ENCODE data around the gene VWA8. TPM values are rescaled to one million over a fixed set of nuclear protein-coding genes. Genes with fewer than 3 reads are reported as not detected.

Gene VWA8
- total and polyA plus RNA-seq, 2 of the 8 experiments (the other 6 are each of a cell fraction or from before 2014, with no cell fraction given), result 5.9 to 19.6 TPM

DNA sequence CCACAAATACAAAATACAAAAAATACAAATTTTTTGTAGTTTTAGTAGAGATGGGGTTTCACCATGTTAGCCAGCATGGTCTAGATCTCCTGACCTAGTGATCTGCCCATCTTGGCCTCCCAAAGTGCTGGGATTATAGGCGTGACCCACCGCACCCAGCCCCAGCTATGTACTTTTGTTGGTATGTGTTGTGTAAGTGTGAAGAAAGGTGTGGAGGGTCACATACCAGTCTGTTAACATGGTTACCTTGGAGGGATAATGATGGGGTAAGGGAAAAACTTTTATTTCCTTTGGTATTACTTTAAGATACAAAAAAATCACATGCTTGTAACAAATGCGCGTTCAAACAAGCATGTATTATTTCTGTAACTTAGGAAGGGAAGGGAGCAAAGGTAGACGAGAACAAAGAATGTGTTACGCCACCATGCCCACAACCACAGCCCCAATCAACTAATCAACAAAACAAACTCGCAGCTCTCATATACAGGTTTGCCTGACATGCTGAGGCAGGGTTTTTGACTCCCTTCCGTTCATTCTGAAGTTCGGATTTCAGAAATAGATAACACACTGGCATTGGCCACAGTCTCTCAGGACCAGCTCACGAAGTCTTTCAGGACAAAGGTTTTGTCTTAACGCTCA lies 13.5 kb upstream of the VWA8 start:
- H3K4me2 ChIP-seq (ENCODE audit: insufficient read depth in 1 of 2, low read depth in 2 of 2, low read length in 2 of 2), result no peak overlapping the region
- no peak overlapping the region for H4K8ac ChIP-seq (ENCODE audit: extremely low read depth, insufficient read depth, low read length)
- H4K20me1 ChIP-seq (replicated peaks in 1 of 2; ENCODE audit: control insufficient read depth in 1 of 2, insufficient read depth in 2 of 2, low read length in 2 of 2), result no peaks in the 10 kb centered on the region
- H2BK15ac ChIP-seq (ENCODE audit: low read length), result no peak overlapping the region
- H3K4ac ChIP-seq (replicated peaks; ENCODE audit: insufficient read length, low read depth, low read length), result no peak overlapping the region
- no peak overlapping the region for H4K91ac ChIP-seq (replicated peaks; ENCODE audit: insufficient read length, low read length)
- H3K56ac ChIP-seq (replicated peaks; ENCODE audit: insufficient read length, low read depth, low read length), result no peak overlapping the region
- no peak overlapping the region for H4K5ac ChIP-seq (ENCODE audit: insufficient read length, low read depth, low read length)
- TF ChIP-seq RXRA (IDR thresholded peaks at IDR 0.05; ENCODE audit: insufficient read depth, low read depth, low read length) (no peak), CHD1 (IDR thresholded peaks at IDR 0.05; ENCODE audit: low read depth, low read length) (no peak), SIX5 (IDR thresholded peaks at IDR 0.05; ENCODE audit: low read depth, low read length) (no peak), TCF12 (IDR thresholded peaks at IDR 0.05; ENCODE audit: low read depth, low read length) (no peak), KDM5A (IDR thresholded peaks at IDR 0.05; ENCODE audit: low read length) (no peak), SP4 (IDR thresholded peaks at IDR 0.05; ENCODE audit: low read length) (no peak), ATF3 (IDR thresholded peaks at IDR 0.05; ENCODE audit: insufficient read depth, low read depth, low read length) (no peak), RAD21 (IDR thresholded peaks at IDR 0.05 in 1 of 2, conservative IDR thresholded peaks at IDR 0.05 in 1 of 2; ENCODE audit: low read depth in 2 of 2, low read length in 2 of 2) (no peak)
- TF ChIP-seq, protein P1, sequence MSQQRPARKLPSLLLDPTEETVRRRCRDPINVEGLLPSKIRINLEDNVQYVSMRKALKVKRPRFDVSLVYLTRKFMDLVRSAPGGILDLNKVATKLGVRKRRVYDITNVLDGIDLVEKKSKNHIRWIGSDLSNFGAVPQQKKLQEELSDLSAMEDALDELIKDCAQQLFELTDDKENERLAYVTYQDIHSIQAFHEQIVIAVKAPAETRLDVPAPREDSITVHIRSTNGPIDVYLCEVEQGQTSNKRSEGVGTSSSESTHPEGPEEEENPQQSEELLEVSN (IDR thresholded peaks at IDR 0.05), result no peak
- TF ChIP-seq, protein P2, sequence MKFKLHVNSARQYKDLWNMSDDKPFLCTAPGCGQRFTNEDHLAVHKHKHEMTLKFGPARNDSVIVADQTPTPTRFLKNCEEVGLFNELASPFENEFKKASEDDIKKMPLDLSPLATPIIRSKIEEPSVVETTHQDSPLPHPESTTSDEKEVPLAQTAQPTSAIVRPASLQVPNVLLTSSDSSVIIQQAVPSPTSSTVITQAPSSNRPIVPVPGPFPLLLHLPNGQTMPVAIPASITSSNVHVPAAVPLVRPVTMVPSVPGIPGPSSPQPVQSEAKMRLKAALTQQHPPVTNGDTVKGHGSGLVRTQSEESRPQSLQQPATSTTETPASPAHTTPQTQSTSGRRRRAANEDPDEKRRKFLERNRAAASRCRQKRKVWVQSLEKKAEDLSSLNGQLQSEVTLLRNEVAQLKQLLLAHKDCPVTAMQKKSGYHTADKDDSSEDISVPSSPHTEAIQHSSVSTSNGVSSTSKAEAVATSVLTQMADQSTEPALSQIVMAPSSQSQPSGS (IDR thresholded peaks at IDR 0.05; ENCODE audit: low read length), result no peak
- no peak overlapping the region for H2BK5ac ChIP-seq (ENCODE audit: low read depth, low read length)
- no peak overlapping the region; a peak in 1 of 7 replicates for H3K9ac ChIP-seq (replicated peaks in 1 of 4; ENCODE audit: extremely low read depth in 1 of 4, low read depth in 3 of 4, low read length in 3 of 4)
- H2AFZ ChIP-seq (ENCODE audit: low read length), result 0 out of 2 replicates have a peak overlapping the region, but pooled peaks have one; percentile 7
- H2BK20ac ChIP-seq (ENCODE audit: low read length), result no peak overlapping the region
- no peak overlapping the region for H2BK120ac ChIP-seq (replicated peaks; ENCODE audit: low read depth, low read length)
- 89% methylated on average over 11 of the region's 11 CpGs; no CpG with 5 or more reads in 1 of the 2 experiments for WGBS, 2 experiments (ENCODE audit: extremely low coverage in 1 of 2, insufficient coverage in 1 of 2, insufficient read length in 1 of 2, insufficient replicate concordance in 2 of 2, low coverage in 1 of 2, low lambda C conversion rate in 2 of 2, missing lambda C conversion rate in 1 of 2)
- no peak overlapping the region for H2AK5ac ChIP-seq (ENCODE audit: low read depth, low read length)
- H3K4me1 ChIP-seq (replicated peaks in 1 of 4; ENCODE audit: control insufficient read depth in 3 of 4, insufficient read depth in 4 of 4, low read length in 3 of 4), result peaks cover 5 to 11% (median 10%) of the 10 kb centered on the region in 4 experiments
- no peaks in the 10 kb centered on the region for H3K23me2 ChIP-seq (ENCODE audit: low read depth, low read length)
- ChIA-PET CTCF (ENCODE audit: partially characterized antibody) (interaction anchor here (0.8 to 5.2 kb wide), 6 partner anchors 9 to 68 kb away, joined by 3 to 31 read pairs (median 4); partner anchors contain the start of gene VWA8), POLR2A (ENCODE audit: partially characterized antibody) (interaction anchor here (1.1 to 2.9 kb wide), 3 partner anchors 11 to 15 kb away, joined by 3 to 16 read pairs (median 3); partner anchors contain the start of gene VWA8)
- H3K4me3 ChIP-seq (ENCODE audit: extremely low read depth in 1 of 4, insufficient read depth in 2 of 4, low read depth in 3 of 4, low read length in 4 of 4), result no peak overlapping the region
- no peak for DNase-seq (ENCODE audit: low read depth in 1 of 2, low spot score in 2 of 2)
- no peaks in the 10 kb centered on the region for H3K36me3 ChIP-seq (ENCODE audit: control insufficient read depth in 2 of 4, insufficient read depth in 4 of 4, low read length in 3 of 4)
- H3K9me3 ChIP-seq (ENCODE audit: insufficient read depth in 2 of 2, low read depth in 1 of 2, low read length in 1 of 2), result no peaks in the 10 kb centered on the region
- no peak overlapping the region for H3K14ac ChIP-seq (ENCODE audit: insufficient read length)
- no peaks in the 10 kb centered on the region for H3K27me3 ChIP-seq (replicated peaks in 1 of 4; ENCODE audit: control insufficient read depth in 3 of 4, extremely low read depth in 1 of 4, insufficient read depth in 3 of 4, low read length in 3 of 4)
- no peaks in the 10 kb centered on the region for H3K79me1 ChIP-seq (ENCODE audit: low read depth, low read length)
- no peak for FAIRE-seq
- H3K23ac ChIP-seq (ENCODE audit: insufficient read length), result no peak overlapping the region
- no peaks in the 10 kb centered on the region for H3K79me2 ChIP-seq (ENCODE audit: control insufficient read depth in 1 of 2, insufficient read depth in 2 of 2, low read length in 2 of 2)
- H3K18ac ChIP-seq (ENCODE audit: extremely low read depth, low read length), result no peak overlapping the region
- no peak overlapping the region for H2BK12ac ChIP-seq (ENCODE audit: low read depth, low read length)
- H3K27ac ChIP-seq (ENCODE audit: low read depth, low read length), result no peak overlapping the region
